ENCODE measurements around the gene NBAS. TPM values are rescaled to one million over a fixed set of nuclear protein-coding genes. Genes with fewer than 3 reads are reported as not detected.

The NBAS gene
- total and polyA plus RNA-seq, 12 donors: 26.4 to 79.1 (median 56.3) TPM

- H3K27ac ChIP-seq: no peak overlapping the region
- H3K4me1 ChIP-seq: peaks cover 0 to 15% (median 0%) of the 10 kb centered on the region in 9 donors
- no peaks in the 10 kb centered on the region for H3K27me3 ChIP-seq
- H3K9me3 ChIP-seq: peaks cover 0 to 16% (median 0%) of the 10 kb centered on the region in 11 donors
- intact Hi-C loops (cut with DNase I): no loop called here
- DNase-seq: no peak
- no peak overlapping the region for H3K4me3 ChIP-seq
- TF ChIP-seq CTCF (IDR thresholded peaks at IDR 0.05): no peak
- no peak for ATAC-seq
- H3K36me3 ChIP-seq: peaks cover 0 to 43% (median 0%) of the 10 kb centered on the region in 9 donors
- 92 to 95% methylated on average over 6 of the region's 6 CpGs for WGBS, 2 donors
These were observed 336.5 kb downstream of the NBAS start for GRCh38 chr2:15224641-15225040.

- peak in 2 of 8 donors; percentile 50 to 57 for ATAC-seq
- Histone ChIP-seq H3K27me3 (no peaks in the 10 kb centered on the region), H3K4me3 (no peak overlapping the region), H3K36me3 (peaks cover 0 to 41% (median 0%) of the 10 kb centered on the region in 9 donors), H3K4me1 (peaks cover 0 to 15% (median 0%) of the 10 kb centered on the region in 9 donors), H3K27ac (no peak overlapping the region), H3K9me3 (peaks cover 0 to 16% (median 0%) of the 10 kb centered on the region in 11 donors)
- WGBS, 2 donors: 45 to 52% methylated on average over 3 of the region's 3 CpGs
- intact Hi-C loops (cut with DNase I): no loop called here
- no peak for DNase-seq
- TF ChIP-seq CTCF (IDR thresholded peaks at IDR 0.05): no peak
These were observed 337.2 kb downstream of the NBAS start for GRCh38 chr2:15223887-15224286.

DNA sequence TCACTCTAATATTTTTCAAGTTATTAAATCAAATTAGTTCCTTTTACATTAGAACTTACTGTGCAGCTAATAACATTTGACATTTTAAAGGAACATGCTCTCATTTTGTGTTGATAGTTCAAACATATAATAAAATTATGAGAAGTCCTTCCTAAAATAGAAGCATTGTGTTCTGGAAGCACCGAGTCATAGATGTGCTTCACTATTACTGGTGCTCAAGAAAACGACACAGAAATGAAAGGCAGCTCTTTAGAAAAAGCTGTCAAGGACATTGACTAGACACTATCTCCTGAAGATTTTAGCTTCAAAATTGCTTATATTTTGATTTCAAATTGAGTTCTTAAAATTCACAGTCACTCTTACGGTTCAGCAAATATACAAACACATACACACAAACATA is 338.3 kb downstream of the NBAS start:
- H3K9me3 ChIP-seq: peaks cover 0 to 10% (median 0%) of the 10 kb centered on the region in 11 donors
- WGBS, 2 donors: 64 to 66% methylated on average over 3 of the region's 3 CpGs
- peaks cover 0 to 15% (median 0%) of the 10 kb centered on the region in 9 donors for H3K4me1 ChIP-seq
- DNase-seq: no peak
- H3K36me3 ChIP-seq: peaks cover 0 to 41% (median 6%) of the 10 kb centered on the region in 9 donors
- H3K4me3 ChIP-seq: no peak overlapping the region
- TF ChIP-seq CTCF (IDR thresholded peaks at IDR 0.05): no peak
- H3K27me3 ChIP-seq: no peaks in the 10 kb centered on the region
- ATAC-seq: peak in 1 of 8 donors; percentile 45
- no peak overlapping the region for H3K27ac ChIP-seq
- intact Hi-C loops (cut with DNase I): no loop called here

- intact Hi-C loops (cut with DNase I): no loop called here
- H3K4me3 ChIP-seq: no peak overlapping the region
- peaks cover 0 to 42% (median 8%) of the 10 kb centered on the region in 9 donors for H3K36me3 ChIP-seq
- DNase-seq (no peak), ATAC-seq (no peak)
- TF ChIP-seq CTCF (IDR thresholded peaks at IDR 0.05): no peak
- no peaks in the 10 kb centered on the region for H3K9me3 ChIP-seq
- no peaks in the 10 kb centered on the region for H3K27me3 ChIP-seq
- no peak overlapping the region for H3K27ac ChIP-seq
- H3K4me1 ChIP-seq: peaks cover 0 to 12% (median 0%) of the 10 kb centered on the region in 9 donors
These were observed 340.5 kb downstream of the NBAS start for GRCh38 chr2:15220603-15221002.

Data from heart right ventricle (tissue), 16 donors.